Fibroblast of mammary gland (primary cell): ENCODE data around the gene UBE3D.

Experiments used
- DNase-seq: peaks from one replicate; pipeline ENCODE4 v3.0.0-alpha.2; 2010; ENCODE audit warnings: low read depth
- H3K4me3 ChIP-seq: 2 replicates; pipeline ENCODE4 v1.5.1; 2011; ENCODE audit warnings: low read depth, mild to moderate bottlenecking, low read length, moderate library complexity; ENCODE audit not compliant: control insufficient read depth
- TF ChIP-seq, protein P1 (sequence below): conservative IDR thresholded peaks from 2 replicates; pipeline ENCODE4 v1.5.1; 2011; ENCODE audit warnings: low read depth, low read length, inconsistent platforms; ENCODE audit not compliant: control insufficient read depth, insufficient read depth

The UBE3D gene, protein sequence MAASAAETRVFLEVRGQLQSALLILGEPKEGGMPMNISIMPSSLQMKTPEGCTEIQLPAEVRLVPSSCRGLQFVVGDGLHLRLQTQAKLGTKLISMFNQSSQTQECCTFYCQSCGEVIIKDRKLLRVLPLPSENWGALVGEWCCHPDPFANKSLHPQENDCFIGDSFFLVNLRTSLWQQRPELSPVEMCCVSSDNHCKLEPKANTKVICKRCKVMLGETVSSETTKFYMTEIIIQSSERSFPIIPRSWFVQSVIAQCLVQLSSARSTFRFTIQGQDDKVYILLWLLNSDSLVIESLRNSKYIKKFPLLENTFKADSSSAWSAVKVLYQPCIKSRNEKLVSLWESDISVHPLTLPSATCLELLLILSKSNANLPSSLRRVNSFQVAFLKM

DNA sequence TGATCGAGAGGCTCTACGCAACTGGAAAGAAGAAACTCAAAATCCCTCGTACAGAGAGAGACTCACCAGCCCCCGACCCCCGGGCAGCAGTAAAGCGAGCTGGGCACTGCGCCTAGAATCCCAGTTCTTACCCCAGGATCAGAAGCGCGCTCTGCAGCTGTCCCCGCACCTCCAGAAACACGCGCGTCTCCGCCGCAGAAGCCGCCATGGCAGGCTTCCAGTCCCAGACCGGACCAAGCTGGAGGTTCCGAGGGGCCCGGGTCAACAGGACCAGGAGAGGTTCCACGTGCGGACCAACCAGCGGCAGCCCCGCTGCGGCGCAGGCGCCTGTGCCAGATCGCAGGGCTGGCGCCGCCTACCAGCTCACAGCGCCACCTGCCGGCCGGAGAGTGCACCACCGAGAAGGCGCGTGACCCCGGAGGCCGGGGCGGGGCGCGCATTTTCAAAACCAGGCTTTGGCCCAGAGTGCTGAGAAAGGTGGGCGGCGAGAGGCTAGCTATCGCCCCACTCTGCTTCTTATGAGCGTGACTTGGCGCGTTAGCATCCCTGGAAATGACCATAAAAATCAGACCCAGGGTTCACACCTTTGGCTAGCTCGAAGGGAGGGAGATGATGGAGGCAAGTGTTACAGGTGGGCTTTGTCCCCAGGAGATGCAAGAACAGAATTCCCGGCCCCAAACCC is at the start of gene UBE3D:
Gene UBE3D, minus strand, starts transcription at position 331 of the 682 bp plus-strand sequence. Its CDS starts 123 bp downstream, at position 208.
- TF ChIP-seq, protein P1, sequence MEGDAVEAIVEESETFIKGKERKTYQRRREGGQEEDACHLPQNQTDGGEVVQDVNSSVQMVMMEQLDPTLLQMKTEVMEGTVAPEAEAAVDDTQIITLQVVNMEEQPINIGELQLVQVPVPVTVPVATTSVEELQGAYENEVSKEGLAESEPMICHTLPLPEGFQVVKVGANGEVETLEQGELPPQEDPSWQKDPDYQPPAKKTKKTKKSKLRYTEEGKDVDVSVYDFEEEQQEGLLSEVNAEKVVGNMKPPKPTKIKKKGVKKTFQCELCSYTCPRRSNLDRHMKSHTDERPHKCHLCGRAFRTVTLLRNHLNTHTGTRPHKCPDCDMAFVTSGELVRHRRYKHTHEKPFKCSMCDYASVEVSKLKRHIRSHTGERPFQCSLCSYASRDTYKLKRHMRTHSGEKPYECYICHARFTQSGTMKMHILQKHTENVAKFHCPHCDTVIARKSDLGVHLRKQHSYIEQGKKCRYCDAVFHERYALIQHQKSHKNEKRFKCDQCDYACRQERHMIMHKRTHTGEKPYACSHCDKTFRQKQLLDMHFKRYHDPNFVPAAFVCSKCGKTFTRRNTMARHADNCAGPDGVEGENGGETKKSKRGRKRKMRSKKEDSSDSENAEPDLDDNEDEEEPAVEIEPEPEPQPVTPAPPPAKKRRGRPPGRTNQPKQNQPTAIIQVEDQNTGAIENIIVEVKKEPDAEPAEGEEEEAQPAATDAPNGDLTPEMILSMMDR, result peak; percentile 57
- H3K4me3 ChIP-seq, result peak within 1 kb of the TSS; percentile 90
- DNase-seq, result peak; percentile 74

DNA sequence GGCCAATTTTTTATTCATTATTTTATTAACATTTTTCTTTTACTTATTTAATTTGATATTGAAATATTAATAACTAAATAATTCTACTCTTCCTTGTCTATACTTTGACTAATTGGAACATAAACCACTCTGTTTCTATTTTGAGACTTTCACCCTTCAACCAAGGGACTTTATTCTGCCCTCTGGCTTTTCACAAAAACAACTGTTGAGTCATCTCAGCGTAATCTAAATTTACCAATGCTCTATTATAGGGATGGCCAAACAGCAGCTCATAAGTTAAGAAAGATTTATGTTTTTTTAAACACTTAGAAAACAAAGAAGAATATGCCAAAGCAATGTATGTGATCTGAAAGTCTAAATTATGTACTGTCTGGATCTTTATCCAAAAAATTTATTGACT is 48.5 kb upstream of the UBE3D start:
- TF ChIP-seq, protein P1, result no peak
- peak; percentile 12 for DNase-seq
- no peak overlapping the region for H3K4me3 ChIP-seq

DNA sequence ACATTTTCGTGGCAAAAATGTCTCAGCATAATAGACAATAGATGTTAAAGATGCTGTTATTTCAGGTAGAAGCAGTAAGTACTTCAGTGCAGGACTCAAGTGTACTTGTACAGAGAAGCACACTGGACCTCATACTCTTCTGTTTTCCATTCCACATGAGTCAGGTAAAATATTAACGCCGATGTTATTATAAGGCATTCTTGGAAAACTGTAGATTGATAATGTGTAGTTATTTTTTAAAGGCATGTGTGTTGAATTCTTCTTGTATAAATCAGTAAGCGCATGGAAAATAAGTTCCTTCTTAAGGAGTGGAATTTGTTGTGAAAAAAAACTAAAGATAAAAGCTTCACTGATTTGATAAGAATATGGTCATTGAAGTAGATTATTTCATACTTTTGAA is 47.6 kb upstream of the UBE3D start:
- TF ChIP-seq, protein P1, result no peak
- no peak for DNase-seq
- no peak overlapping the region for H3K4me3 ChIP-seq

DNA sequence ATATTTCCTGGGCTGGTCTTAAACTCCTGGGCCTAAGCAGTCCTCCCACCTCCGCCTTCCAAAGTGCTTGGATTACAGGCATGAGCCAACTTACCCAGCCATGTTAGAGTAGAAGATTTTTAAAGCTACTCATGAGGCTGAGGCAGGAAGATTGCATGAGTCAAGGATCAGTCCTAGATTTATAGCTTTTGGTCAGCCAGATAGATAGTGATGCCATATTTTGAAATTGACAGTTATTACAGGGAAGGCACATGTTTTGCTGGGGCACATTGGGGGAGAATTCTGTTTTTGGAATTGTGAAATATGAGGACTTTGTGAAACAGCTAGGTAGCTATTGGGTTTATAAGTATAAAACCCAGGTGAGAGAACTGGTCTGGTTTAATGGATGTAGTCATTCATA is 42.7 kb upstream of the UBE3D start:
- H3K4me3 ChIP-seq, result no peak overlapping the region
- TF ChIP-seq, protein P1, result no peak
- peak; percentile 10 for DNase-seq

DNA sequence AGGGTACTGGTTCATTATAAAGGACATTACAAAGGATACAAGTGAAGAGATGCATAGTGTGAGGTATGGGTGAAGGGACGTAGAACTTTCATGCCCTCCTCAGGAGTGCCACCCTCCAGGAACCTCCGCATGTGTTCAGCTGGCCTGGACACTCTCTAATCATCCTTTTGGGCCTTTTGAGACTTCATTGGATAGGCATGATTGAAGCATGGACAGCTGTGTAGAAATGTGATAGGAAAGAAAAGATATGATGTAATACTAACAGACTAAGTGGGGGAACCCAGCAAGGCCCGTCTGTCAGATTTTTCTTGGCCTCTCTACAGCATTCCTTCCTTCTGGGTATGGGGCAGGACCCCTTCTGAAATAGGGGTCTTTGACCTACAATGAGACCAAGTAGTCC is 32.9 kb upstream of the UBE3D start:
- DNase-seq, result no peak
- no peak overlapping the region for H3K4me3 ChIP-seq
- TF ChIP-seq, protein P1, result no peak

DNA sequence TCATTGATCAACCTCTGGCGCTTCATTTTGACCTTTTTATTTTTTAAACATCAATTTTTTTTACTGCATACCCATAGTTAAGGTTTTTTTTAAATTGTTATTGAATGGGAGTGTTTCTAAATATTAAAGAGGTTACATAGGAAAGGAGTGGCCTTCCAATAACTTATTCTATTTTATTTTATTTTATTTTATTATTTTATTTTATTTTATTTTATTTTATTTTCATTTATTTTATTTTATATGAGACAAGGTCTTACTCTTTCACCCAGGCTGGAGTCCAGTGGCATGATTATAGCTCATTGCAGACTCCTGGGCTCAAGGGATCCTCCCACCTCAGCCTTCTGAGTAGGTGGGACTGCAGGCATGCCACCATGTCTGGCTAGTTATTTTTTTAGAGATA is 32.0 kb upstream of the UBE3D start:
- H3K4me3 ChIP-seq, result no peak overlapping the region
- TF ChIP-seq, protein P1, result no peak
- DNase-seq, result no peak
